HEK293T (cell line): ENCODE data around the gene HES7.

Source experiments
- CTCF ChIA-PET: fragments of 350-600 bp; formaldehyde crosslinking; extraction: SDS; loops from one replicate; lab custom pipeline; 2021; ENCODE audit warnings: antibody characterized with exemption, inconsistent platforms; lab: Yijun Ruan, JAX
- POLR2A ChIA-PET: fragments of 350-600 bp; formaldehyde crosslinking; extraction: SDS; loops from one replicate; lab custom pipeline; 2020; ENCODE audit warnings: antibody characterized with exemption, inconsistent platforms; lab: Yijun Ruan, JAX
- DNase-seq: peaks from one replicate; pipeline ENCODE4 v3.0.0; 2012; ENCODE audit warnings: mixed read lengths; ENCODE audit errors: extremely low spot score
- ARNT ChIP-seq: fragments of 450-650 bp; IDR thresholded peaks from 2 replicates; pipeline ENCODE4 v1.6.1; 2017; ENCODE audit warnings: mild to moderate bottlenecking
- BHLHE40 ChIP-seq: fragments of 450-650 bp; IDR thresholded peaks from 2 replicates; pipeline ENCODE4 v1.6.1; 2016; ENCODE audit warnings: mild to moderate bottlenecking, moderate library complexity, borderline replicate concordance
- CTBP1 ChIP-seq: fragments of 450-650 bp; IDR thresholded peaks from 2 replicates; pipeline ENCODE4 v1.6.1; 2016; ENCODE audit warnings: borderline replicate concordance
- ELF4 ChIP-seq: fragments of 450-650 bp; IDR thresholded peaks from 2 replicates; pipeline ENCODE4 v1.6.1; 2017; ENCODE audit warnings: antibody characterized with exemption
- FOXA1 ChIP-seq: fragments of 450-650 bp; IDR thresholded peaks from 2 replicates; pipeline ENCODE4 v1.6.1; 2016; ENCODE audit warnings: mild to moderate bottlenecking
- FOXK2 ChIP-seq: fragments of 450-650 bp; IDR thresholded peaks from 2 replicates; pipeline ENCODE4 v1.6.1; 2016; ENCODE audit warnings: mild to moderate bottlenecking
- FOXM1 ChIP-seq: fragments of 450-650 bp; IDR thresholded peaks from 2 replicates; pipeline ENCODE4 v1.6.1; 2017; ENCODE audit warnings: mild to moderate bottlenecking, borderline replicate concordance
- HDGF ChIP-seq: fragments of 450-650 bp; IDR thresholded peaks from 2 replicates; pipeline ENCODE4 v1.6.1; 2017; ENCODE audit warnings: antibody characterized with exemption, borderline replicate concordance
- L3MBTL2 ChIP-seq: fragments of 450-650 bp; conservative IDR thresholded peaks from 2 replicates; pipeline ENCODE4 v1.6.1; 2016; ENCODE audit warnings: mild to moderate bottlenecking
- LEF1 ChIP-seq: fragments of 450-650 bp; IDR thresholded peaks from 2 replicates; pipeline ENCODE4 v1.6.1; 2017; ENCODE audit warnings: mild to moderate bottlenecking, borderline replicate concordance
- NFRKB ChIP-seq: fragments of 450-650 bp; IDR thresholded peaks from 2 replicates; pipeline ENCODE4 v1.6.1; 2016; ENCODE audit warnings: mild to moderate bottlenecking, moderate library complexity
- SP1 ChIP-seq: fragments of 450-650 bp; IDR thresholded peaks from 2 replicates; pipeline ENCODE4 v1.6.1; 2017
- SUZ12 ChIP-seq: fragments of 450-650 bp; IDR thresholded peaks from 2 replicates; pipeline ENCODE4 v1.6.1; 2016; ENCODE audit warnings: mild to moderate bottlenecking
- TARDBP ChIP-seq: fragments of 450-650 bp; IDR thresholded peaks from 2 replicates; pipeline ENCODE4 v1.6.1; 2016
- ZNF384 ChIP-seq: fragments of 450-650 bp; IDR thresholded peaks from 2 replicates; pipeline ENCODE4 v1.6.1; 2016
- TF ChIP-seq, protein P1 (sequence below): fragments of 450-650 bp; IDR thresholded peaks from 2 replicates; pipeline ENCODE4 v1.6.1; 2016

The HES7 gene

DNA sequence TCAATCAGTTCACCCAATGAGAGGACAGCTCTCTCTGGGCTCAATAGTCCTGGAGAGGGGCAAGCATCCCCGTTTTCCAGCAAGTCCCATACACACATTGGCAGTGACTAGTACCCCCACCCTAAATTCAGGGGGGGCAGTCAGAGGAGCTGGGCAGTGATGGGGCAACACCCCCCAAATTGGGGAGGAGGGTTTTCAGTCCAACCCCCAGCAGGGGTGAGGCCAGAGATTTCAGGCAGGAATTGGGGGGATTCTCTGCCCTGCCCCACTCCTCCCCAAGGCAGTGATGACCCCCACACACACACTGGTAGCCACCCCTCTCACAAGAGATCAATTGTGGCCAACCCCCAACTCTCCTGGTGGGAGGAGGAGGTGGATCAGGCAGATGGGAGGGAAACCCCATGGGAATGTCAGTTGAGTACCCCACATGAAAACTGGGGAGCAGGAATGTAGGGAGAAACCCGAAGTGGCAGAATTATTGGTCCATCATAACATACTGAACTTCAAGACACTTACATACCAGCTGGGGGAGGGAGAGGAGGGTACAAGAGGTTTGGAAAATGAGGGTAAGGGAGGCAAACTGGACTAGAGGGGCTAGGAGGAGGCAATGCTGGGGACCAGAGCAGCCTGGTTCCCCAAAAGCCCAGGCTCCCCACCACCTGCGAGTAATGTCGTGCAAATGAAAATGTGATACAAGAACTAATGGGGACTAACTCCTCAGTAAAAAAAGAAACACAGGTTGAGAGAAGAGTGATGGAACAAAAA lies 35.7 kb upstream of the HES7 start:
- CTCF ChIA-PET = interaction anchor here (0.6 to 1.2 kb wide), 2 partner anchors 33 to 325 kb away, joined by 3 read pairs; no protein-coding TSS in a partner anchor
- POLR2A ChIA-PET = interaction anchor here (1.5 to 2.6 kb wide), 2 partner anchors 14 to 37 kb away, joined by 4 to 12 read pairs; no protein-coding TSS in a partner anchor
- no peak for TF ChIP-seq NFRKB
- no peak for DNase-seq

DNA sequence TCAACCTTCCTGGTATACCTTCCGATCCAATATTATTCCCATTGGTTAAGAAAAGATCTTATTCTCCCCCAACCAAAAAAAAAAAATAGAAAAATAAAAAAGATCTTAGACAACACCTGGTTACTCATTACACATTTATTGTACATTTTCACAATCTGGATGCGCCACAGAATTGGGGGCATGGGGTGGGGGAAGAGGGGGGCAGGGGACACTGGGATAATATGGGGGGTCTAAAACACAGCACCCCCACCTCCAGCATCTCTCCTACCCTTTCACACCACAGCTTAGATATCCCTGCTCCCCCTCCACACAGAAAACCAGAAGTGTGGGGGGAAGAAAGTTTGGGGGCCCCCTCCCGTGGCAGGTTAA lies 35.1 kb upstream of the HES7 start:
- ChIA-PET POLR2A (interaction anchor here (1.3 kb wide), 1 partner anchor 14 kb away, joined by 11 read pairs; no protein-coding TSS in a partner anchor), CTCF (interaction anchor here (0.6 to 1.2 kb wide), 4 partner anchors 14 to 324 kb away, joined by 3 read pairs; no protein-coding TSS in a partner anchor)
- TF ChIP-seq FOXK2 = no peak
- no peak for TF ChIP-seq BHLHE40
- TF ChIP-seq, protein P1, sequence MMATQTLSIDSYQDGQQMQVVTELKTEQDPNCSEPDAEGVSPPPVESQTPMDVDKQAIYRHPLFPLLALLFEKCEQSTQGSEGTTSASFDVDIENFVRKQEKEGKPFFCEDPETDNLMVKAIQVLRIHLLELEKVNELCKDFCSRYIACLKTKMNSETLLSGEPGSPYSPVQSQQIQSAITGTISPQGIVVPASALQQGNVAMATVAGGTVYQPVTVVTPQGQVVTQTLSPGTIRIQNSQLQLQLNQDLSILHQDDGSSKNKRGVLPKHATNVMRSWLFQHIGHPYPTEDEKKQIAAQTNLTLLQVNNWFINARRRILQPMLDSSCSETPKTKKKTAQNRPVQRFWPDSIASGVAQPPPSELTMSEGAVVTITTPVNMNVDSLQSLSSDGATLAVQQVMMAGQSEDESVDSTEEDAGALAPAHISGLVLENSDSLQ = no peak
- TF ChIP-seq HDGF = no peak
- TF ChIP-seq SP1 = no peak
- no peak for TF ChIP-seq TARDBP
- TF ChIP-seq ZNF384 = no peak
- TF ChIP-seq FOXM1 = no peak
- TF ChIP-seq NFRKB = no peak
- TF ChIP-seq L3MBTL2 = no peak
- TF ChIP-seq CTBP1 = no peak
- TF ChIP-seq ELF4 = no peak
- no peak for TF ChIP-seq ARNT
- no peak for TF ChIP-seq FOXA1
- DNase-seq = no peak

DNA sequence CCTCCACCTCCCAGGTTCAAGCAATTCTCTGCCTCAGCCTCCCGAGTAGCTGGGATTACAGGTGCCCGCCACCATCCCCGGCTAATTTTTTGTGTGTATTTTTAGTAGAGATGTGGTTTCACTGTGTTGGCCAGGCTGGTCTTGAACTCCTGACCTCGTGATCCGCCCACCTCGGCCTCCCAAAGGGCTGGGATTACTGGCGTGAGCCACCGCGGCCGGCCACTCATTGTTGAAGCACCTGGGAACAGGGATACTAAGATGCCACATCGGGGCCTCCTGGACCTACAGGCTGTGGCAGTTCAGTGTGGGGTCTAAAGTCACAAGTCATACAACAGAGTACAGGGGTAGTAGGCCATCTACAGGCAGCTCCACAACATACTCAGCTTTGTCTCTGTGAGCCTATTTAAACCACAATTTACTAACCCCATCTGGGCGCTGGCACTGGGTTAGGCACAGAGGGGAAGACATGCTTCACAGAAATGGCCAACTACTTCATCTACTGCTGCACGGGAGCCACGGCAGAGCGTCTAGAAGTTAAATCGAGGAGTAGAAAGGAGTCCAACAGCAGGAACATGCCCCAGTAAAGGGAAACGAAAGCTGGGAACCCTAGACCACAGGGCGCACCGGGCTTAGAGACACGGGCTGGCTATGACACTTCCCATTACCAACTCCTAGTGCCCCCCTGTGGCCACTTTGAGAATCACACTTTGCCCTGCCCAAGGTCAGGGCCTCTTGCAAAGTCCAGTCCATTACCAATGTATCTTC lies 34.5 kb upstream of the HES7 start:
- TF ChIP-seq LEF1 = no peak
- no peak for TF ChIP-seq FOXM1
- TF ChIP-seq CTBP1 = no peak
- no peak for TF ChIP-seq TARDBP
- no peak for TF ChIP-seq SUZ12
- no peak for TF ChIP-seq SP1
- TF ChIP-seq FOXA1 = no peak
- TF ChIP-seq FOXK2 = no peak
- TF ChIP-seq L3MBTL2 = no peak
- TF ChIP-seq ARNT = no peak
- no peak for TF ChIP-seq BHLHE40
- no peak for TF ChIP-seq ELF4
- POLR2A ChIA-PET = interaction anchor here (1.3 to 2.5 kb wide), 2 partner anchors 15 to 18 kb away, joined by 11 read pairs; partner anchors contain the start of gene TMEM107
- CTCF ChIA-PET = interaction anchor here (0.6 to 1.5 kb wide), 6 partner anchors 15 to 58 kb away, joined by 3 read pairs; partner anchors contain the start of gene HES7
- peak; percentile 75 for DNase-seq

DNA sequence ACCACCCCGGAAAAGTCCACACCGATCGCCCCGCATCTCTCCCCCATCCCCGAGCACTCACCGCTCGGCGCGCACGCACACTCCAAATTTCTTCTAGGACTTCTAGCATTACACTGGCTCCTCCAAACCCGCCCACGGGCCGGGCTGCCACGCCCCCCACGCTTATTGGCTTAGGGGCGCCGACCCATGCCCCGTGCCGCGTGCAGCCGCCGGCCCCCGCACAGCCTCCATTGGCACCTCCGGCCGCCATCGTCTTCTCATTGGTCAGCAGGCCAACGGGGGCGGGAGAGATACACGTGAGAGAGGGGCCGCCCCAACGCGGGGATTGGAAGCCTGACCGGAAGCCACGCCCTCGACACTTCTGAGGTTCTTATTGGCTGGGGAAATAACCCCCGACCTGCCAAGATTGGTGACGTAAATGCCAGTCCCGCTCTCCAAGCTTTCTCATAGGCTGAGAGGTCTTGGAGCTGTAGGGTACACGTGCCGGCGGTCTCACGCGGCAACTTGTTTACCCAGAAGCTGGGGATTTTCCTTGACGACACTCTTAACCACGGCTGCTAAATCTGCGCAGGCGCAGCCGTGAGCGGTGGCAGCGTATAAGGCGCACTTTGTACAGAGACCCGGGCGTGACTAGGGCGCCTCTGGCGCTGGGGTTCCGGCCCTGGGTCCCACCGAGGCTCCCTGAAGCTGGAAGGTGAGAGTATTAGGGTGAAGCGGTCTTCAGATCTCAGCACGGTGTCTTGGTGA lies 32.5 kb upstream of the HES7 start:
- ChIA-PET POLR2A (interaction anchor here (0.6 to 2.8 kb wide), 26 partner anchors 8 to 139 kb away, joined by 3 to 27 read pairs (median 5); partner anchors contain the start of genes AURKB, BORCS6, CTC1 and HES7), CTCF (interaction anchor here (0.6 to 1.1 kb wide), 4 partner anchors 19 to 36 kb away, joined by 3 to 4 read pairs (median 3); no protein-coding TSS in a partner anchor)
- peak; percentile 90 for DNase-seq
- no peak for TF ChIP-seq SUZ12
- TF ChIP-seq FOXA1 = no peak
- TF ChIP-seq, protein P1 = peak; percentile 97
- no peak for TF ChIP-seq FOXK2
- no peak for TF ChIP-seq TARDBP
- TF ChIP-seq FOXM1 = no peak
- TF ChIP-seq ZNF384 = no peak
- no peak; the same call in 1 of the 2 replicates for TF ChIP-seq SP1
- TF ChIP-seq LEF1 = no peak; the same call in 1 of the 2 replicates
- peak; percentile 99 for TF ChIP-seq L3MBTL2

DNA sequence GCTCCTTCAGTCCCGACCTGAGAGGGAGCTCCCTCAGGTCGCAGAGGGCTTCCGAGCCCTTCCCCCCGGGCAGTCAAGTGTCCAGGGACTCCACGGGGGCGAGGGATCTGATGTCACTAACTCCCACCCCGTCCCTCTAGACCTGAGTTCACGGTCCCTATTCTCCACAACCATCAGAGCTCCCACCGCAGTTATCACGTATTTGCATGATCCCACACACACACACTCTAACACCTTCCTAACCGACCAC lies 32.0 kb upstream of the HES7 start:
- CTCF ChIA-PET = interaction anchor here (1.1 kb wide), 1 partner anchor 34 kb away, joined by 3 read pairs; no protein-coding TSS in a partner anchor
- no peak for TF ChIP-seq FOXK2
- no peak for TF ChIP-seq HDGF
- TF ChIP-seq NFRKB = no peak
- no peak for TF ChIP-seq ELF4
- POLR2A ChIA-PET = interaction anchor here (0.6 to 2.8 kb wide), 9 partner anchors 8 to 66 kb away, joined by 3 to 27 read pairs (median 8); partner anchors contain the start of genes AURKB, BORCS6 and HES7
- no peak for DNase-seq
